Midbrain (tissue), 1 donor: ENCODE results near the gene NELL1.

Source experiments
- DNase-seq: peaks from one replicate; lab custom pipeline; 2025; lab: John Stamatoyannopoulos, UW

Gene NELL1

GRCh38 chr11:20874358-20874757, 205.0 kb downstream of the NELL1 start:
- DNase-seq = no peak

- no peak for DNase-seq
Observed at GRCh38 chr11:20875889-20876288, 206.5 kb downstream of the NELL1 start.

GRCh38 chr11:20876738-20877137, 207.4 kb downstream of the NELL1 start:
- DNase-seq = no peak

GRCh38 chr11:20880094-20880493, 210.7 kb downstream of the NELL1 start:
- no peak for DNase-seq

GRCh38 chr11:20881328-20882079, 212.1 kb downstream of the NELL1 start:
- no peak for DNase-seq

- DNase-seq = no peak
Observed at GRCh38 chr11:20887137-20887536, 217.8 kb downstream of the NELL1 start.

GRCh38 chr11:20894296-20894695, 224.9 kb downstream of the NELL1 start:
- DNase-seq = no peak

- DNase-seq = no peak
Observed at GRCh38 chr11:20909995-20910726, 240.8 kb downstream of the NELL1 start.

- no peak for DNase-seq
Observed at GRCh38 chr11:20910733-20911132, 241.3 kb downstream of the NELL1 start.

- DNase-seq = no peak
Observed at GRCh38 chr11:20912065-20912821, 242.9 kb downstream of the NELL1 start.

- DNase-seq = no peak
Observed at GRCh38 chr11:20912922-20913512, 243.6 kb downstream of the NELL1 start.

- no peak for DNase-seq
Observed at GRCh38 chr11:20917306-20917705, 247.9 kb downstream of the NELL1 start.

GRCh38 chr11:20926799-20927540, 257.6 kb downstream of the NELL1 start:
- DNase-seq = no peak

- DNase-seq = no peak
Observed at GRCh38 chr11:20931029-20931428, 261.6 kb downstream of the NELL1 start.

GRCh38 chr11:20933086-20933485, 263.7 kb downstream of the NELL1 start:
- DNase-seq = no peak

- no peak for DNase-seq
Observed at GRCh38 chr11:20933958-20934357, 264.6 kb downstream of the NELL1 start.

GRCh38 chr11:20934516-20934915, 265.1 kb downstream of the NELL1 start:
- DNase-seq = no peak

- DNase-seq = no peak
Observed at GRCh38 chr11:20937826-20938225, 268.4 kb downstream of the NELL1 start.

- no peak for DNase-seq
Observed at GRCh38 chr11:20949585-20949984, 280.2 kb downstream of the NELL1 start.

- DNase-seq = no peak
Observed at GRCh38 chr11:20962581-20962980, 293.2 kb downstream of the NELL1 start.

- DNase-seq = no peak
Observed at GRCh38 chr11:20963596-20963995, 294.2 kb downstream of the NELL1 start.

GRCh38 chr11:20964985-20965384, 295.6 kb downstream of the NELL1 start:
- DNase-seq = no peak
